Right atrium auricular region (tissue), 2 donors: ENCODE results near the gene LACTB. TPM values are rescaled to one million over a fixed set of nuclear protein-coding genes. Genes with fewer than 3 reads are reported as not detected.

Experiments
- DNase-seq: peaks from one replicate; pipeline ENCODE4 v3.0.0-alpha.2; 2019; ENCODE audit warnings: low spot score
- H3K27ac ChIP-seq, 2 donors: fragments of 200-600 bp; sonication (generic); 1 replicate in 1 of 2; 2 replicates in 1 of 2; pipeline ENCODE4 v1.5.1; 2016 to 2019
- H3K27me3 ChIP-seq, 2 donors: fragments of 200-600 bp; sonication (generic); one replicate each; pipeline versions ENCODE4 v1.5.1 to v1.6.0; 2017 to 2019
- H3K36me3 ChIP-seq: fragments of 200-600 bp; sonication (generic); one replicate; pipeline ENCODE4 v1.5.1; 2016
- H3K4me1 ChIP-seq, 2 donors: fragments of 200-600 bp; sonication (generic); one replicate each; pipeline versions ENCODE4 v1.5.1 to v1.6.0; 2017 to 2019
- H3K4me3 ChIP-seq, 2 donors: fragments of 200-600 bp; sonication (generic); 1 replicate in 1 of 2; 2 replicates in 1 of 2; pipeline ENCODE4 v1.5.1; 2017 to 2019; ENCODE audit warnings: mild to moderate bottlenecking in 1 of 2, moderate library complexity in 1 of 2
- H3K9me3 ChIP-seq, 2 donors: fragments of 200-600 bp; sonication (generic); one replicate each; pipeline ENCODE4 v1.5.1; 2019
- total RNA-seq, 2 donors: library from RNA; depleted of rRNA; stranded (reverse); fragments of >200 nt; gene quantifications; one replicate each; pipeline ENCODE4 v1.1.0, GENCODE V29; 2016
- TF ChIP-seq, protein P1 (sequence below), 2 donors: fragments of 200-600 bp; sonication (generic); IDR thresholded peaks; one replicate each; pipeline ENCODE4 v1.5.1; 2019; ENCODE audit warnings: antibody characterized with exemption in 2 of 2

The LACTB gene
- total RNA-seq, 2 donors from 2014 or later, result 10.6 to 20.5 TPM

DNA sequence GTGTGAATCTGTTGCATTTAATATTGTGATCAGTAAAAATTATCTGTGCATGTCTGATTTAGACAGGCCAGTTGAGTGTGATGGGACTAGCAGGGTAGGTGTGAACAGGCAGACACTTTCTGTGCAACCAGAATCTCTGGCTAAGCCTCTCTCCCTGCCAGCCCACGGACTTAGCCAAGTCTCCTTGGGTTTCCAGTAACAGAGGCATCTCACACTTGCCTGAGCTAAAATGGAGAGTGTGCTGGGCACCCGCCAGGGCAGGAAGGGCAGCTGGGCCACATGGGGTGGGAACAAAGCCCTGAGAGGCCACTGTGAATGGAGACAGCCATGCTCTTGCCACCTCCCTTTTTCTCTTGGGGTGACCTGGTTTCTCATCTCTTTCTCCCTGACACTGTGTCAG lies 48.1 kb downstream of the LACTB start:
- Histone ChIP-seq H3K4me1 (no peaks in the 10 kb centered on the region), H3K4me3 (no peak overlapping the region), H3K27ac (no peak overlapping the region), H3K36me3 (no peaks in the 10 kb centered on the region), H3K27me3 (no peaks in the 10 kb centered on the region), H3K9me3 (no peaks in the 10 kb centered on the region)
- TF ChIP-seq, protein P1, sequence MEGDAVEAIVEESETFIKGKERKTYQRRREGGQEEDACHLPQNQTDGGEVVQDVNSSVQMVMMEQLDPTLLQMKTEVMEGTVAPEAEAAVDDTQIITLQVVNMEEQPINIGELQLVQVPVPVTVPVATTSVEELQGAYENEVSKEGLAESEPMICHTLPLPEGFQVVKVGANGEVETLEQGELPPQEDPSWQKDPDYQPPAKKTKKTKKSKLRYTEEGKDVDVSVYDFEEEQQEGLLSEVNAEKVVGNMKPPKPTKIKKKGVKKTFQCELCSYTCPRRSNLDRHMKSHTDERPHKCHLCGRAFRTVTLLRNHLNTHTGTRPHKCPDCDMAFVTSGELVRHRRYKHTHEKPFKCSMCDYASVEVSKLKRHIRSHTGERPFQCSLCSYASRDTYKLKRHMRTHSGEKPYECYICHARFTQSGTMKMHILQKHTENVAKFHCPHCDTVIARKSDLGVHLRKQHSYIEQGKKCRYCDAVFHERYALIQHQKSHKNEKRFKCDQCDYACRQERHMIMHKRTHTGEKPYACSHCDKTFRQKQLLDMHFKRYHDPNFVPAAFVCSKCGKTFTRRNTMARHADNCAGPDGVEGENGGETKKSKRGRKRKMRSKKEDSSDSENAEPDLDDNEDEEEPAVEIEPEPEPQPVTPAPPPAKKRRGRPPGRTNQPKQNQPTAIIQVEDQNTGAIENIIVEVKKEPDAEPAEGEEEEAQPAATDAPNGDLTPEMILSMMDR (IDR thresholded peaks at IDR 0.05), result no peak
- peak; percentile 48 for DNase-seq

DNA sequence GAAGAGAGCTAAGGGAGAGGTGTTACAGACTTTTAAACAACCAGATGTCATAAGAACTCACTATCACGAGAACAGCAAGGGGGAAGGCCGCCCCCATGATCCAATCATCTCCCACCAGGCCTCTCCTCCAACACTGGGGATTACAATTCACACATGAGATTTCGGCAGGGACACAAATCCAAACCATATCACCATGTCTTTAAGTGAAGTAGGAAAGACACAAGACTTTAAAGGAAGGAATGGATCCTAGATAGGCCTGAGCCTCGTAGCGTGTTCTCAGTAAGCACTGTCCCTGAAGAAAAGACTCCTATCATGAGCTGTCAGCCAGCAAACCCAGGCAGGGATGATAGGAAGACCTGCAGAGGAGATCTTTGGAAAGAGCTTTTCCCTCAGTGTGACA lies 50.7 kb downstream of the LACTB start:
- TF ChIP-seq, protein P1 (IDR thresholded peaks at IDR 0.05), result no peak
- Histone ChIP-seq H3K4me3 (no peak overlapping the region), H3K27me3 (no peaks in the 10 kb centered on the region), H3K4me1 (no peaks in the 10 kb centered on the region), H3K9me3 (no peaks in the 10 kb centered on the region), H3K36me3 (no peaks in the 10 kb centered on the region), H3K27ac (no peak overlapping the region)
- DNase-seq, result peak; percentile 32

DNA sequence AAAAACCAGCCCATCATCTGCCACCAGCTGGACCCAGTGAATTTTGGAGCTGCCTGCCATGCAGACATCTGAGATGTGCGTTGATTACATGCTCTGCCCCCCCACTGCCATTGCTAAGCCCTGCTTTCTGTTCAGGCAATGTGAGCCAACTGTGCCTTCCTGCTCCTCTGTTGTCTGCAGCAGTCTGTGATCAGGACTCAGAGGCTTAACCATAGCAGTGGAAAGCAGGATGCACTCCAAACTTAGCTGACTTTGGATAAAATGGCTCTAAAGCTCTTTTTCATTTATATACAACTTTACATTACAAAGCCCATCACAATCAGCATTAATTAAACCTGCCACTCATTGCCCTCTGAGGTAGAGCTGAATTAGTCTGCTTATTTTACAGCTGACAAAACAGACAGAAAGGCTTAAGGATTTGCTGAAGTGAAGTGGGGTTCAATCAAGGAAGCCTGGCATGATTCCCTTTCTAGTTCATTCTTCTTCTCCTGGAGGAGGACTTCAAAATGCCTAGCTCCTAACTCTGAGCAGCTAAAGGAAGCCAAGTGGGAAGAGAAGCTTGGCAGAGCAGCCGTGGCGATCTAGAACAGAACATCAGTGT lies 51.3 kb downstream of the LACTB start:
- no peaks in the 10 kb centered on the region for H3K4me1 ChIP-seq
- H3K36me3 ChIP-seq, result no peaks in the 10 kb centered on the region
- TF ChIP-seq, protein P1 (IDR thresholded peaks at IDR 0.05), result no peak
- DNase-seq, result peak; percentile 11
- H3K4me3 ChIP-seq, result no peak overlapping the region
- H3K9me3 ChIP-seq, result no peaks in the 10 kb centered on the region
- no peaks in the 10 kb centered on the region for H3K27me3 ChIP-seq
- no peak overlapping the region for H3K27ac ChIP-seq

DNA sequence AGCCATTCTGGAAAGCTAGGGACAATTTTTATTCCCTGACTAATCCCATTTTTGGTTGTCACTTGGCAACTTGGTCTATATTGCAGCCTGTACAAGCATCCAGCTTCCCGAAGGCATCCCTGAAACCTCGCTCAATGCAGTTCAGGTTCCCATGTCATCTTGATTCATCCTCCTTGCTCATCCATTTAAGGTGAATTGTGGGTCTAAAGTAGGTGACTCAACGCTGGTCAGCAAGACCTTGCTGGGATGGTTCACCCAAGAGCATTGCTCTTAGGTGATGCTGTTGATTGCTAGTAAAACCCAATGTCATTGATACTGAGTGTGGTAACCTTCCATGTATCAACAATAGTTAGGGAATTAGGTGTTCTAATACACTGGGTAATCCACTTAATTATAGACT lies 54.6 kb downstream of the LACTB start:
- DNase-seq, result peak; percentile 23
- H3K27ac ChIP-seq, result no peak overlapping the region
- H3K4me1 ChIP-seq, result no peaks in the 10 kb centered on the region
- no peak overlapping the region for H3K4me3 ChIP-seq
- TF ChIP-seq, protein P1 (IDR thresholded peaks at IDR 0.05), result no peak
- H3K27me3 ChIP-seq, result no peaks in the 10 kb centered on the region
- H3K36me3 ChIP-seq, result no peaks in the 10 kb centered on the region
- H3K9me3 ChIP-seq, result no peaks in the 10 kb centered on the region

DNA sequence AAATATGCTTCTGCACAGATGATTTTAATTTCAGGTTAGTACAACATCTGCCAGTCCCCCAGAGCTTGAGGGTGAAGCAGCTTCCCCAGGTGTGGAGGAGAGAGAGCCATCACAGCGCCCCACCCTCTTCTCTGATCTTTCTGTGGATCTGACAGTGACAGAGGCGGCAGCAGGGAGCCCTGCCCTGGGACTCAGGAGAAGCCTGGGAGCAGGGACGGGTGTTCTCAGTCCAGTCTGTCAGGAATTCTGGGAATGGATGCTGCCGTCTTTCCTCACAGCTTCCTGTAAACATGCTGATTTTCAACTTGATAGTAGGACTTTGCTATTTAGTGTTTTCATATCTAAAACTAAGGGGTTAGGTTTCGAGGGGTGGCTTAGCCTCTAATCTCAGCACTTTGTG lies 56.4 kb downstream of the LACTB start:
- no peak overlapping the region for H3K27ac ChIP-seq
- H3K36me3 ChIP-seq, result no peaks in the 10 kb centered on the region
- TF ChIP-seq, protein P1 (IDR thresholded peaks at IDR 0.05), result no peak

DNA sequence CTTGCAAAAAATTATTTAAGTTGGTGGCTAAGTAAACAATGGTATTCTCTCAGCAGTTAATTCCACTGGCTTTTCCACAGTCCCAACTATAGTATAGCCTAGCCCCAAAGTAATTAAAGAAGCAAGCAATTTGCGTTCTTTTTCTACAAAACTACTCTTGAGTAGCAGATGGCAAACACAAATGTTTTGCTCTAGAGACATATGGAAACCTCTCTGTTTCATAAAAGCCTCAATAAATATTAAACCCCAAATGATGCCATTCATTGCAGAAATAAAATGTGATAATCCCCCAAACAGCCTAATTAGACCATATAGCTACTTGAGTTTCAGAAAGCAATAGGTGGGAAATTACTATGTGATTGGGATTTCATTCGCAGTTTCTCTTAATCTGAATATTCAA lies 59.1 kb downstream of the LACTB start:
- no peak overlapping the region for H3K4me3 ChIP-seq
- H3K27me3 ChIP-seq, result no peaks in the 10 kb centered on the region
- H3K36me3 ChIP-seq, result no peaks in the 10 kb centered on the region
- no peak overlapping the region for H3K27ac ChIP-seq
- H3K9me3 ChIP-seq, result no peaks in the 10 kb centered on the region
- no peaks in the 10 kb centered on the region for H3K4me1 ChIP-seq
- TF ChIP-seq, protein P1 (IDR thresholded peaks at IDR 0.05), result no peak
- DNase-seq, result no peak

More for the DNA sequence above, 56.4 kb downstream of the LACTB start:
- H3K9me3 ChIP-seq, result no peaks in the 10 kb centered on the region
- no peaks in the 10 kb centered on the region for H3K27me3 ChIP-seq
- no peak overlapping the region for H3K4me3 ChIP-seq
- peak; percentile 46 for DNase-seq
- no peaks in the 10 kb centered on the region for H3K4me1 ChIP-seq
